Retinal pigment epithelial cell (primary cell): ENCODE data around the gene PHYHD1.
"Not testable (repeated sequence)": the region's sequence is repeated elsewhere in the genome, so short reads cannot be mapped to it uniquely, and the experiment has no call there.

Experiments
- DNase-seq: peaks from one replicate; pipeline ENCODE4 v3.0.0-alpha.2; 2010; ENCODE audit warnings: low read depth
- H3K4me3 ChIP-seq: 2 replicates; pipeline ENCODE4 v1.5.1; 2011; ENCODE audit warnings: mild to moderate bottlenecking, low read length, control low read depth, moderate library complexity
- CTCF ChIP-seq: conservative IDR thresholded peaks from 2 replicates; pipeline ENCODE4 v1.5.1; 2011; ENCODE audit warnings: low read depth, low read length, control low read depth, inconsistent platforms

The PHYHD1 gene

GRCh38 chr9:128937310-128938165 lies 16.8 kb downstream of the PHYHD1 start:
- H3K4me3 ChIP-seq = no peak overlapping the region
- no peak for TF ChIP-seq CTCF
- no peak for DNase-seq

- DNase-seq = no peak
- no peak overlapping the region for H3K4me3 ChIP-seq
- no peak for TF ChIP-seq CTCF
Measured at GRCh38 chr9:128940271-128940921, 19.6 kb downstream of the PHYHD1 start.

DNA sequence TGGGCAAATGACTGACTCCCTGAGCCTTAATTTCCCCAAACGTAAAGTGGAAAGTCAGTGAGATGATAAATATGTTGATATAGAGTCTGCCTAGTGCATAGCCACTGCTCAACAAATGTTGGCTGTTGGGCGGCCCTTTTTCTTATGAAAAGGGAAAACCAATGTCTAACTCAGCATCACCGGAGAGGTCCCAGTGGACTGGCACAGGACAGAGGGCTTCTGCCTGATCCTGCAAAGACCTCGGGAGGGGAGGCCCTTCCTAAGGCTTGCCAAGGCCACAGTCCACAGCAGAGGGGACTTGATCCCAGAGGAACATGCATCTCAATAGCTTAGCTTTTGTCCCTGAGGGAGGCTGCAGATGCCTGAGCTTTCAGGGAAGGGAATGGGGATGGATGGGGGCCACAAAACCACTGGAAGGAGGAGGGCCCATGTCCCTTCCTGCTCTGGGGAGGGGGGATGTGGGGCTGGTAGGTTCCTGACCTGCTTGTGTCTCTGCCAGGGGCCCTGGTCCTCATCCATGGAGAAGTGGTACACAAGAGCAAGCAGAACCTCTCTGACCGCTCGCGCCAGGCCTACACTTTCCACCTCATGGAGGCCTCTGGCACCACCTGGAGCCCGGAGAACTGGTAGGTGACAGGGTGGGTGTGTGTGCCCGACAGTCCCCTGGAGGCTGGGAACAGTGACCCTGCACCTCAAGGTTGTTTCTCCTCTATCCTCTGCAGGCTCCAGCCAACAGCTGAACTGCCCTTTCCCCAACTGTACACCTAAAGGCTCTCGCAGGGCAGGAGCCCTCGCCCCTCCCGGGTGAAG lies 20.4 kb downstream of the PHYHD1 start:
- no peak overlapping the region for H3K4me3 ChIP-seq
- TF ChIP-seq CTCF = no peak
- no peak for DNase-seq

DNA sequence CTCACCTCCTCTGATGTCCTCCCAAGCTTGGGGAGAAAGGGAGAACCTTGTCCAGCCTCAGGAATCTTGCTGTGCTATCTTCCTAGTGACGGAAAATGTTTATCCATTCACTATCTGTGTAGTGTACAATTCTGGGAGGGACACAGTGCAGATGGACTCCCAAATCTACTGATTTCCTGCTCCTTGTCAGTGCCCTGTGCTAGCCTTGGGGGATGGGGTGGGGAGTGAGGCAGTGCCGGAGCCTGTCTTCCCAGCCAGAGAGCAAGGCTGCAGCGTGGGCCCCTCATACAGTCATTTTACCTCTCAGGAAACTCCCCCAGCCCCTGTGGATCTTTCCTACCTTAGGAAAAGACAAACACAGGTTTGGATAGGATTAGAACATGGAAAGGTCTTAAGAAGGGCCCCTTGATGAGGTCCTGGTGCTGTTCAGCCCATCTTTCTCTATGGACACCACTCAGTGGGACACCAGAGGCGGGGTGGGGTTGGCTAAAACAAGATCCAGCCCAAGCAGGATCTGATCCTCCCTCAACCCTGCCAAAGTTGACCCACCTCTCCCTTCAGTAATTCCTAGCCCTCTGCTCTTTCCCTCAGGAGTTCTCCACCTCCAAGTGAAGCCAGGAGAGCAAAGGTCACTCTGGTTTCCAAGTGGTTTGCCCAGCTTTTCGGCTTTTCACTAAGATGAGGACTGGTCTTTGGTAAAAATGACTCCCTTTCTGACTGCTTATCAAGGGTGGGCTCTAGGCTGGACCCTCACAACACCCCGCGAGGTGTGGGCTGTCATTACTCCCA lies 23.2 kb downstream of the PHYHD1 start:
- no peak for DNase-seq
- no peak for TF ChIP-seq CTCF
- no peak overlapping the region for H3K4me3 ChIP-seq

GRCh38 chr9:128944966-128945365 lies 24.2 kb downstream of the PHYHD1 start:
- DNase-seq, H3K4me3 ChIP-seq: not testable (repeated sequence)

DNA sequence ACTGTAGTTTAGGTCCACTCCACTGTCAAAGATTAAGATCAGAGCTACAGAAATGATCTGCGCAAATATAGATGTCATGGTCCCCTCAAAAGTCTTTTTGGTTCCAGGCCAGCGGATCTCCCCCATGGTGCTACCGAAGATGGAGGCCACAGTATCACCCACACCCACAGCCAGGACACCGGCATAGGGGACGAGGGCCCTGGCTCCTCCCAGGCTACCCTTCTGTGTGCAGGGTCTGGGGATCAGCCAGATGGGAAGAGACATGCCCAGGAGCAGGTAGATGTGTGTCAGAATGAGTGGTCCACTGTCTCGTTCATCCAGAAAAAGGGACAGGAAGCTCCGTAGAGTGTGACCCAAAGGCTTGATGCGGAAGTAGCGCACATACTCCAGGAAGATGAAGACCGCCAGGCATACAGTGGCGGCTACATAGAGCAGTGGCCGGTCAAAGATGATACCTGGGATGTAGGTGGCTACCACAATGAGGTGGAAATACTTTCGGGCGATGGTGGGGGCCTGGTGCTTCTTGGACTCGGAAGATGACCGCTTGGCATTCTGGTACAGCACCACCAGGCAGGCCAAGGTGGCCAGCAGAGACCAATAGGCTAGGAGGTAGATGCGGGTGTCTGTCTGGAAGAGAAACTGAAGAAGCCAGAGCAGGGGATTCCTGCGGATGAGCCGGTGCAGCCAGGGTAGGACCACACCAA lies 25.2 kb downstream of the PHYHD1 start:
- no peak overlapping the region for H3K4me3 ChIP-seq
- no peak for DNase-seq
- TF ChIP-seq CTCF = no peak
